GM10266 (cell line): Measurements from ENCODE around the gene MAPK10.

Experiments used
- DNase-seq: peaks from one replicate; pipeline ENCODE4 v3.0.0; 2012; ENCODE audit errors: extremely low spot score
- TF ChIP-seq, protein P1 (sequence below): IDR thresholded peaks from 2 replicates; pipeline ENCODE4 v1.5.1; 2012; ENCODE audit warnings: mild to moderate bottlenecking, low read depth; ENCODE audit not compliant: control insufficient read depth, insufficient read depth; ENCODE audit errors: missing control alignments

The MAPK10 gene

GRCh38 chr4:86004030-86004429, 355.8 kb downstream of the MAPK10 start:
- TF ChIP-seq, protein P1, sequence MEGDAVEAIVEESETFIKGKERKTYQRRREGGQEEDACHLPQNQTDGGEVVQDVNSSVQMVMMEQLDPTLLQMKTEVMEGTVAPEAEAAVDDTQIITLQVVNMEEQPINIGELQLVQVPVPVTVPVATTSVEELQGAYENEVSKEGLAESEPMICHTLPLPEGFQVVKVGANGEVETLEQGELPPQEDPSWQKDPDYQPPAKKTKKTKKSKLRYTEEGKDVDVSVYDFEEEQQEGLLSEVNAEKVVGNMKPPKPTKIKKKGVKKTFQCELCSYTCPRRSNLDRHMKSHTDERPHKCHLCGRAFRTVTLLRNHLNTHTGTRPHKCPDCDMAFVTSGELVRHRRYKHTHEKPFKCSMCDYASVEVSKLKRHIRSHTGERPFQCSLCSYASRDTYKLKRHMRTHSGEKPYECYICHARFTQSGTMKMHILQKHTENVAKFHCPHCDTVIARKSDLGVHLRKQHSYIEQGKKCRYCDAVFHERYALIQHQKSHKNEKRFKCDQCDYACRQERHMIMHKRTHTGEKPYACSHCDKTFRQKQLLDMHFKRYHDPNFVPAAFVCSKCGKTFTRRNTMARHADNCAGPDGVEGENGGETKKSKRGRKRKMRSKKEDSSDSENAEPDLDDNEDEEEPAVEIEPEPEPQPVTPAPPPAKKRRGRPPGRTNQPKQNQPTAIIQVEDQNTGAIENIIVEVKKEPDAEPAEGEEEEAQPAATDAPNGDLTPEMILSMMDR = no peak
- DNase-seq = no peak

DNA sequence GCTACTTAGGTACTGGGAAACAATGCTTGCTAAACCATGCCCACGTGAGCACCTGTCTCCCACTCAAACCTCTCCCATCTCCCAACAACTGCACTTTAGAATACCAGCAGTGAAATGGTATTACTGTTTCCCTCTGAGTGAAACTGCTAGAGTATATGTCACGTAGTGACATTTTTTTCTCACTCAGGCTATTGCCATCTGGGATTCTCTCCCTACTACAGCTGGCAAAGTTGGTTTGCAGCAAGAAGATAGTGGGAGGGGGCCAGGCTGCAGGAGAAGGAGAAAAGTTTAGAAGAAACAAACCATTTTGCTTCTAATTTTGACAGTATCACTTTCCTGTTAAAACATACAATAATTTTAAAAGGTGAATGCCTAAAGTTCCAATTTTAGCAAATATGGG, 358.3 kb downstream of the MAPK10 start:
- DNase-seq = no peak
- TF ChIP-seq, protein P1 = no peak

- no peak for DNase-seq
- TF ChIP-seq, protein P1 = no peak
These were observed 364.5 kb downstream of the MAPK10 start for GRCh38 chr4:85995361-85995760.

DNA sequence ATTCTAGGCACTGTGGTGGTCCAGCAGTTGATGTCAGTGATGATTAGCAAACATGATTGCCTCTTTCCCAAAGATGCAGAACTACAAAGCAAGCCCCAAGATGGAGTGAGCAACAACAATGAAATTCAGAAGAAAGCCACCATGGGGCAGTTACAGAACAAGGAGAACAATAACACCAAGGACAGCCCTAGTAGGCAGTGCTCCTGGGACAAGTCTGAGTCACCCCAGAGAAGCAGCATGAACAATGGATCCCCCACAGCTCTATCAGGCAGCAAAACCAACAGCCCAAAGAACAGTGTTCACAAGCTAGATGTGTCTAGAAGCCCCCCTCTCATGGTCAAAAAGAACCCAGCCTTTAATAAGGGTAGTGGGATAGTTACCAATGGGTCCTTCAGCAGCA, 365.3 kb downstream of the MAPK10 start:
- TF ChIP-seq, protein P1 = no peak
- DNase-seq = no peak

GRCh38 chr4:85993641-85994040, 366.2 kb downstream of the MAPK10 start:
- DNase-seq = no peak
- TF ChIP-seq, protein P1 = no peak

- TF ChIP-seq, protein P1 = no peak
- no peak for DNase-seq
These were observed 373.6 kb downstream of the MAPK10 start for GRCh38 chr4:85986266-85986665.

GRCh38 chr4:85979276-85979675, 380.6 kb downstream of the MAPK10 start:
- TF ChIP-seq, protein P1 = no peak
- no peak for DNase-seq
